Ovary (tissue), 9 donors: Measurements from ENCODE around the gene FGFRL1. TPM values are rescaled to one million over a fixed set of nuclear protein-coding genes. Genes with fewer than 3 reads are reported as not detected.
A peak's percentile ranks its signal among the peaks of the same experiment; 100 is the strongest.

Experiments used
- DNase-seq, 5 donors: peaks; one replicate each; pipeline ENCODE4 v3.0.0-alpha.2; 2019 to 2020
- H3K27ac ChIP-seq, 2 donors: fragments of 200-600 bp; one replicate each; pipeline versions ENCODE4 v1.5.1 to v1.8.0; 2019 to 2022
- H3K27me3 ChIP-seq: fragments of 200-600 bp; one replicate; pipeline ENCODE4 v1.8.0; 2022
- H3K36me3 ChIP-seq: fragments of 200-600 bp; sonication (generic); one replicate; pipeline ENCODE4 v1.5.1; 2019
- H3K4me1 ChIP-seq: one replicate; pipeline ENCODE4 v1.8.1; 2013; ENCODE audit warnings: mild to moderate bottlenecking, moderate library complexity; ENCODE audit not compliant: insufficient read depth
- H3K4me3 ChIP-seq: fragments of 200-600 bp; sonication (generic); one replicate; pipeline ENCODE4 v1.5.1; 2017
- H3K9me3 ChIP-seq, 2 donors: fragments of 200-600 bp in 1 of 2; sonication (generic) in 1 of 2; one replicate each; pipeline versions ENCODE4 v1.5.1 to v1.8.1; 2013 to 2019; ENCODE audit warnings: mild to moderate bottlenecking in 1 of 2, moderate library complexity in 1 of 2
- EP300 ChIP-seq: sonication (generic); formaldehyde crosslinking; IDR thresholded peaks from one replicate; pipeline ENCODE4 v1.6.1; 2017; ENCODE audit warnings: antibody characterized with exemption
- POLR2A ChIP-seq: fragments of 450-650 bp; IDR thresholded peaks from one replicate; pipeline ENCODE4 v1.6.1; 2017; ENCODE audit warnings: antibody characterized with exemption, mild to moderate bottlenecking, moderate library complexity
- WGBS, 3 donors: extraction: QIAGEN DNeasy Blood & Tissue Kit in 1 of 3; methylation state at CpG; one replicate each; pipeline versions ENCODE4 v1.1.5 to v1.1.7; 2013 to 2017; 5-methylcytosine and 5-hydroxymethylcytosine counted together
- intact Hi-C, 4 donors: fragments of 100-400 bp; cut with DNase I; formaldehyde crosslinking; loops; one replicate each; pipeline versions ENCODE4 v1.11.0 to v1.15.1; 2022 to 2023
- polyA plus RNA-seq, 2 donors: library from polyadenylated mRNA; stranded (reverse); fragments of 200-250 nt in 1 of 2; fragments of 350-450 nt in 1 of 2; fragmentation: Illumina TruSeq in 1 of 2; extraction: RNeasy Lipid Tissue Mini Kit (QIAGEN cat#74804) in 1 of 2; gene quantifications; one replicate each; pipeline ENCODE4 v1.2.3, GENCODE V29; 2013 to 2014
- total RNA-seq, 7 donors: library from RNA; depleted of rRNA in 2 of 7; stranded (reverse); fragments of >200 nt in 2 of 7; fragmentation: NEBNext Ultra II Directional in 3 of 7; extraction: Animal tissue kit (Norgen Biotek cat#: 25700) in 3 of 7; gene quantifications; one replicate each; pipeline versions ENCODE4 v1.1.0 to v1.2.4, GENCODE V29; 2016 to 2023
- TF ChIP-seq, protein P1 (sequence below), 3 donors: fragments of 450-650 bp in 2 of 3; fragments of 200-600 bp in 1 of 3; IDR thresholded peaks; one replicate each; pipeline versions ENCODE4 v1.5.1 to v1.8.0; 2016 to 2022; ENCODE audit warnings: antibody characterized with exemption in 3 of 3, mild to moderate bottlenecking in 1 of 3
- donor health status: DM: no; HTN: no; CAD: no; lungs with moderate emphysema.
- donor health status: DM: no; HTN: no; CAD: no.
- donor health status: Bipolar disorder and iron deficiency.
- donor health status: DM: yes; HTN: yes; CAD: no.
- donor health status: DM: no; HTN: no; CAD: no.
- donor health status: DM: yes; HTN: yes; CAD: no.

FGFRL1 gene
- total and polyA plus RNA-seq, 9 donors = 23.4 to 59.1 (median 38.7) TPM

DNA sequence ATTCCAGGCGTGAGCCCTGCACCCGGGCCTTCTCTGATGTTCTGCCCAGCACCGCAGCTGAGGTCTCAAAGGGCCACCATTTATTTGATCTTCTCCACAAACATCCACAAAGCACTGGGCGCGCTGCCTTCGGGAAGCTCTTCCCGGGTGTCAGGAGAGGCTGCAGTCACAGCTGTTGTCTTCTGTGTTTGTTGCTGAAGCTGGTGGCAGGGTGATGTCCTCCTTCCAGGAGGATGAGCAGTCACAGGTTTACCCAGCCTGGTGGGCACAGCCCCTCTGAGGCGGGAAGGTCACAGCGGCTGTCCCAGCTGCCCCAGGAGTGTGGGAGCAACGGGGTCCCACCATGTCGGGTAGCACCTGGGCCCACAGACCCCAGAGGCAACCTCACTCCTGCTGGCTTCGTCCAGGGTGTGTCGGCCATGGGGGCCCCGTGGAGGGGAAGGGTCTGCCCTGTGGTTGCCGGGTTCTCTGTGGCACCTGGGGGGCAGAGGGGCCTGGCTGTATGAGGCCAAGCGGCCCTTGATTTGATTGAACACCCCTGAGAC, 27.6 kb downstream of the FGFRL1 start:
- Histone ChIP-seq H3K4me1 (peaks cover 33% of the 10 kb centered on the region), H3K9me3 (no peaks in the 10 kb centered on the region), H3K27ac (peak overlapping the region; percentile 53 to 64), H3K36me3 (no peaks in the 10 kb centered on the region), H3K27me3 (no peaks in the 10 kb centered on the region), H3K4me3 (no peak overlapping the region)
- 50 to 65% (median 59%) methylated on average over 11 to 16 of the region's 16 CpGs for WGBS, 3 donors
- intact Hi-C loops = no loop called here
- TF ChIP-seq, protein P1, sequence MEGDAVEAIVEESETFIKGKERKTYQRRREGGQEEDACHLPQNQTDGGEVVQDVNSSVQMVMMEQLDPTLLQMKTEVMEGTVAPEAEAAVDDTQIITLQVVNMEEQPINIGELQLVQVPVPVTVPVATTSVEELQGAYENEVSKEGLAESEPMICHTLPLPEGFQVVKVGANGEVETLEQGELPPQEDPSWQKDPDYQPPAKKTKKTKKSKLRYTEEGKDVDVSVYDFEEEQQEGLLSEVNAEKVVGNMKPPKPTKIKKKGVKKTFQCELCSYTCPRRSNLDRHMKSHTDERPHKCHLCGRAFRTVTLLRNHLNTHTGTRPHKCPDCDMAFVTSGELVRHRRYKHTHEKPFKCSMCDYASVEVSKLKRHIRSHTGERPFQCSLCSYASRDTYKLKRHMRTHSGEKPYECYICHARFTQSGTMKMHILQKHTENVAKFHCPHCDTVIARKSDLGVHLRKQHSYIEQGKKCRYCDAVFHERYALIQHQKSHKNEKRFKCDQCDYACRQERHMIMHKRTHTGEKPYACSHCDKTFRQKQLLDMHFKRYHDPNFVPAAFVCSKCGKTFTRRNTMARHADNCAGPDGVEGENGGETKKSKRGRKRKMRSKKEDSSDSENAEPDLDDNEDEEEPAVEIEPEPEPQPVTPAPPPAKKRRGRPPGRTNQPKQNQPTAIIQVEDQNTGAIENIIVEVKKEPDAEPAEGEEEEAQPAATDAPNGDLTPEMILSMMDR (IDR thresholded peaks at IDR 0.05) = no peak
- TF ChIP-seq POLR2A (no peak), EP300 (no peak)
- DNase-seq = no peak

DNA sequence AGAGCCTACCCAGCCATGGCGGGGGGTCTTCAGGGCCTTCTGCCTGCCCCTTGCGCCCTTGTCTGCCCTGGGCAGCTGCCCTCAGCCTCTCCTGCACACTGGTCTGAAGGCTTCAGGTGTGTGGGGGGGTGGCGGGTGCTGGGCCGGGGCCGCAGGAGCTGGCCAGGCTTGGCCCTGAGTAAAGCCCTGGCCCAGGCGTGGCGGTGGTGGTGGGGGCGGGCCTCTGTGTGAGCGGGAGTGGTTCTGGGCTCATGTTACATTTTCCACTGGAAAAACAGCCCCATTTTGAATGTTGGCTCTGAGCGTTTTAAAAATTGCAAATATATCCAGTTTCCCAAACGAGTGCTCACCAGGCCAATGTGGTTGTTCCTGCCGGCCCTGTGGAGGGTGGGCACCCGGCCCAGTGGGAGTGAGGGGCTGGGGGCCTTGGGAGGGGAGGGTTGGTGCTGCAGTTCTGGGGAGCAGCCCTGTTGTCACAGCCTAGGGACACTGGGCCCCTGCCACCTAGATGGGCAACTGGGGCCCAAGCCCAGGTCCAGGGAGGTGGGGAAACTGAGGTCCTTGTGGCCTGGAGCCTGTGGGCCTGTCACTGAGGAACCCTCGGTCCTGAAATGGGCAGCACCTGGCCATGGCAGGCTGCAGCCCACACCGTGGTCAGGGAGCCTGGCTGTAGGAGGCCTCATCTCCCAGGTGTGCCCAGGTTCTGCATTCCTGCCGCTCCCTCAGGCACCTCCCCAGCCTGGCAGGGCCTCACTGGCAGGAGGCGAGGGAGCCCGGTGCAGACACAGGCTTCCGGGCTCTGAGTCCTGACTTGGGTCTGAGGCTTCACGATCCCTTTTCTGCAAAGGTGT, 28.3 kb downstream of the FGFRL1 start:
- Histone ChIP-seq H3K9me3 (no peaks in the 10 kb centered on the region), H3K27ac (peak overlapping the region; percentile 53 to 64), H3K4me3 (no peak overlapping the region), H3K36me3 (no peaks in the 10 kb centered on the region), H3K4me1 (peaks cover 31% of the 10 kb centered on the region), H3K27me3 (no peaks in the 10 kb centered on the region)
- TF ChIP-seq, protein P1 (IDR thresholded peaks at IDR 0.05) = no peak
- no peak for TF ChIP-seq POLR2A
- no peak for TF ChIP-seq EP300
- 39 to 45% (median 42%) methylated on average over 20 of the region's 20 CpGs for WGBS, 3 donors
- DNase-seq = peak; percentile 71 to 81 (median 79)
- intact Hi-C loops = no loop called here

DNA sequence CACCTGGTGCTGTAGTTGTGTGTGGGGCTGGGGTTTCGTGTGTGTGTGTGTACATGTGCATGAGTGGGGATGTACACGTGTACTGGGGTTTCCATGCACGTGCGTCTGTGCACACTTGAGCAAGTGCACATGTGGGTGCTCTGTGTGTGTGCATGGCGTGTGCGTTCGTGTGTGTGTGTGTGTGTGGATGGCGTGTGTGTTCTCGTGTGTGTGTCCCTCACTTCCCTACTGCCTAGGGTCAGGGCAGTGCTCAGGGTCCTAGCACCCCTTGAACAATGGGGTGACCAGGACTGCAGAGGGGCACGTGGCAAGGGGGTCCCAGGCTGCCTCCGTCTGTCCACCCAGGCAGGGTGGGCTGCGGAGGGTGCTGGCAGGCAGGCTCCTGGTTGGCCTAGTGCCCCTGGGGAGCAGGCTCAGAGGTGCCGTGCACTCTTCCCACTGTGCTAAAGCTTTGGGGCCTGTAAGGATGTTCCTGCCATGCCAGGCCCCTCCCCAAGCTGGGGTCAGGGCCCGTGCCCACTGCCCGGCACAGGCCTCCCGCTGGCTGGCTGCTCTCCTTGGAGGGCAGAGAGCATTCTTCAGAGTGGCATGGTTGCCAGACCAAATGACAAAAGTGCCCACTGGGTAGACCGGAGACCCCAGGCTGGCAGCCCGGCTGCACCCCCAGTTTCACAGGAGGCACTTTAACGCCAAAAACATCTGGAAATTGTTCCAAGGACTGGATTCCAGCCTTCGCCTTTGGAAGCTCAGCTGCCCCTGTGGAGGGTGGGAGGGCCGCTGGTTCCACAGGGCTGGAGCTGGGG, 29.1 kb downstream of the FGFRL1 start:
- Histone ChIP-seq H3K27me3 (no peaks in the 10 kb centered on the region), H3K36me3 (no peaks in the 10 kb centered on the region), H3K27ac (no peak overlapping the region), H3K4me1 (peaks cover 31% of the 10 kb centered on the region), H3K9me3 (no peaks in the 10 kb centered on the region), H3K4me3 (no peak overlapping the region)
- peak in 2 of 5 donors; percentile 33 to 44 for DNase-seq
- intact Hi-C loops = no loop called here
- TF ChIP-seq EP300 = no peak
- TF ChIP-seq POLR2A = no peak
- TF ChIP-seq, protein P1 (IDR thresholded peaks at IDR 0.05) = no peak
- WGBS, 3 donors = 80 to 85% (median 85%) methylated on average over 18 to 21 of the region's 21 CpGs

GRCh38 chr4:1041147-1041935, 29.9 kb downstream of the FGFRL1 start:
- WGBS, 3 donors = 19 to 29% (median 26%) methylated on average over 28 to 36 of the region's 36 CpGs
- TF ChIP-seq EP300 (no peak), POLR2A (no peak)
- TF ChIP-seq, protein P1 (IDR thresholded peaks at IDR 0.05) = no peak
- Histone ChIP-seq H3K4me1 (peaks cover 31% of the 10 kb centered on the region), H3K9me3 (no peaks in the 10 kb centered on the region), H3K4me3 (no peak overlapping the region), H3K36me3 (no peaks in the 10 kb centered on the region), H3K27me3 (no peaks in the 10 kb centered on the region), H3K27ac (no peak overlapping the region)
- DNase-seq = peak in 2 of 5 donors; percentile 56 to 70
- intact Hi-C loops = no loop called here
